ENCODE measurements around the gene GART. TPM values are rescaled to one million over a fixed set of nuclear protein-coding genes. Genes with fewer than 3 reads are reported as not detected.
A peak's percentile ranks its signal among the peaks of the same experiment; 100 is the strongest.

GART gene
- total and polyA plus RNA-seq, 7 experiments from 2014 or later = 37.3 to 98.8 (median 56.4) TPM

DNA sequence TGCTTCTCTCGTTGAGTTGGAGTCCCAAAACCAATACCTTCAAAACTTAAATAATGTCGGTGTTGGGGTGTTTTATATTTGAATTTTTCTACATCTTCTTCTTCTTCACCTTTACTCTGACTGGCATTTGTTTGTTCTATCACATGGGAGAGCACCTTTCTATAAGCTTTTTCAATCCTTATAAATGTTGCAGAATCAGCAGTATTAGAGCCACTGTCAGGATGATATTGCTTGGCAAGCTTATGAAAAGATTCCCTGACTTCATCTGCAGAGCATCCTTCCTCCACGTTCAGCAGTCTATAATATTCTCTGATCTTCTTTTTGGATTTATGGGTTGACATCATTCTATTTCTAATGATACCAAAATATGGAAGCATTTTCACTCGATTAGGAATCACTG is 53.0 kb downstream of the GART start:
- no peaks in the 10 kb centered on the region for H3K27me3 ChIP-seq (ENCODE audit: control insufficient read depth in 2 of 2, insufficient read depth in 2 of 2, low read length in 2 of 2)
- no peak for ATAC-seq
- H3K4me1 ChIP-seq (ENCODE audit: control insufficient read depth in 2 of 2, insufficient read depth in 2 of 2, low read length in 2 of 2) = peaks cover 0 to 5% of the 10 kb centered on the region in 2 donors
- Mint-ChIP-seq H3K4me3 (peak overlapping the region in 1 of 10 donors; percentile 29), H3K4me1 (peaks cover 5 to 14% (median 12%) of the 10 kb centered on the region in 7 donors), H3K27ac (no peak overlapping the region), H3K9me3 (peaks cover 0 to 5% (median 0%) of the 10 kb centered on the region in 11 donors), H3K27me3 (peaks cover 0 to 13% (median 0%) of the 10 kb centered on the region in 5 donors), H3K36me3 (peaks cover 0 to 5% (median 0%) of the 10 kb centered on the region in 5 donors)
- no peak overlapping the region for H3K4me3 ChIP-seq (ENCODE audit: low read length)
- DNase-seq = no peak
- intact Hi-C loops (cut with micrococcal nuclease) = no loop called here
- H3K36me3 ChIP-seq (ENCODE audit: control insufficient read depth in 2 of 3, insufficient read depth in 3 of 3, low read length in 3 of 3) = peaks cover 0 to 3% (median 0%) of the 10 kb centered on the region in 3 experiments
- CTCF ChIA-PET = no interaction called here
- H3K9me3 ChIP-seq (ENCODE audit: control insufficient read depth in 2 of 3, low read length in 3 of 3) = no peaks in the 10 kb centered on the region
- POLR2A ChIA-PET = interaction anchor here (0.7 to 2.2 kb wide), 2 partner anchors 9 to 54 kb away, joined by 4 to 16 read pairs; partner anchors contain the start of genes SON and TMEM50B
- H3K27ac ChIP-seq (ENCODE audit: low read depth, low read length) = no peak overlapping the region

DNA sequence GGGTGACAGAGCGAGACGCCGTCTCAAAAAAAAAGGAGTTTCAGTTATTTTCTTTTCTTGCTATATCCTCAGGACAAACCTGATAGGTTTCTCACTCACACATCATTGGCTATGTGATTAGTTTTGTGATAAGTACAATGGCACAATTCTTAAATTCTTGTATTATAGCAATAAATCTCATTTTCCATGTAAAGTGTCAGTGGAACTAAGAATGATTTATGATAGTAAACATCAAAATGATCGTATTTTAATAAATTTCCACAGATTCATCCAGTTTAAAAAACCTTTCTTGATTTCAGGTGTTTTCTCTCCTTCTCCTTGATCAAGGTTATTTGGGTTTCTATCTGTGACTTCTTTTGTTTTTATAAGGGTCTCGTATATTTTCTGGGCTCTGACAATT is 53.9 kb downstream of the GART start:
- ChIA-PET CTCF (interaction anchor here (0.8 kb wide), 1 partner anchor 21 kb away, joined by 3 read pairs; no protein-coding TSS in a partner anchor), POLR2A (interaction anchor here (2.2 kb wide), 1 partner anchor 8 kb away, joined by 16 read pairs; the partner anchor contains the start of gene TMEM50B)
- Mint-ChIP-seq H3K27ac (no peak overlapping the region), H3K27me3 (peaks cover 0 to 13% (median 0%) of the 10 kb centered on the region in 5 donors), H3K4me3 (no peak overlapping the region), H3K4me1 (peaks cover 5 to 14% (median 12%) of the 10 kb centered on the region in 7 donors), H3K9me3 (peaks cover 0 to 5% (median 0%) of the 10 kb centered on the region in 11 donors), H3K36me3 (peaks cover 0 to 5% (median 0%) of the 10 kb centered on the region in 5 donors)
- intact Hi-C loops (cut with micrococcal nuclease) = no loop called here
- H3K27me3 ChIP-seq (ENCODE audit: control insufficient read depth in 2 of 2, insufficient read depth in 2 of 2, low read length in 2 of 2) = no peaks in the 10 kb centered on the region
- no peak for DNase-seq
- ATAC-seq = no peak
- H3K9me3 ChIP-seq (ENCODE audit: control insufficient read depth in 2 of 3, low read length in 3 of 3) = no peaks in the 10 kb centered on the region
- peaks cover 0 to 5% of the 10 kb centered on the region in 2 donors for H3K4me1 ChIP-seq (ENCODE audit: control insufficient read depth in 2 of 2, insufficient read depth in 2 of 2, low read length in 2 of 2)
- H3K36me3 ChIP-seq (ENCODE audit: control insufficient read depth in 2 of 3, insufficient read depth in 3 of 3, low read length in 3 of 3) = peaks cover 0 to 3% (median 0%) of the 10 kb centered on the region in 3 experiments
- no peak overlapping the region for H3K27ac ChIP-seq (ENCODE audit: low read depth, low read length)
- H3K4me3 ChIP-seq (ENCODE audit: low read length) = no peak overlapping the region

DNA sequence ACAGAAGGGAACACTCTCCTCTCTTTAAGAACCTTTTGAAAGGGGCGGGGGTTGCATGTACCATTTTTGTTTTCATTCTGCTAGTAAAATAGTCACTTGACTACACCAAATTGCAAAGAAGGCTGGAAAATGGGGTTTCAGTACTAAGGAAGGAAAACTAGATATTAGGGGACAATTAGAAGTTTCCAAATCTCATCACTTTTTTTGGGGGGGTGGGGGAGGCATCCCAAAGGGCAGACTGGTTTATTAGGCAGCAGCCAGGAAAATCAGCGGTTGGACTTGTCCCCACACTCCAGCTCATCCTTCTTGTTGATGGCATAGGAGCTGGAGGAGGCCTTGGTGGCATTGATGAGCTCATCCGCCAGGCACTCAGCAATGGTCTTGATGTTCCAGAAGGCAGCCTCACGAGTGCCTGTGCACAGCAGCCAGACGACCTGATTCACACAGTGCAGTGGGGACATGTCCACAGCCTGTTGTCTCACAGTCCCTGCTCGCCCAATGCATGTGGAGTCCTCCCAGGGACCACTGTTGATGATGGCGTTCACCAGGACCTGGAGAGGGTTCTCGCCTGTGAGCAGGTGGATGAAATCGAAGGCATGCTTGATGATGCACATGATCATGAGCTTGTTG is 60.5 kb downstream of the GART start:
- POLR2A ChIA-PET = interaction anchor here (0.6 to 4.2 kb wide), 5 partner anchors 11 to 107 kb away, joined by 3 to 108 read pairs (median 4); partner anchors contain the start of genes DNAJC28, DONSON, GART and SON
- ATAC-seq = no peak
- Mint-ChIP-seq H3K27me3 (peaks cover 0 to 15% (median 0%) of the 10 kb centered on the region in 5 donors), H3K27ac (peak overlapping the region in 1 of 9 donors; percentile 45), H3K36me3 (no peaks in the 10 kb centered on the region), H3K9me3 (no peaks in the 10 kb centered on the region), H3K4me3 (peak overlapping the region in 9 of 10 donors; percentile 7 to 96 (median 95)), H3K4me1 (peaks cover 7 to 33% (median 21%) of the 10 kb centered on the region in 7 donors)
- CTCF ChIA-PET = interaction anchor here (0.6 kb wide), 1 partner anchor 378 kb away, joined by 3 read pairs; no protein-coding TSS in a partner anchor
- Histone ChIP-seq H3K9me3 (ENCODE audit: control insufficient read depth in 2 of 3, low read length in 3 of 3) (no peaks in the 10 kb centered on the region), H3K4me3 (ENCODE audit: low read length) (no peak overlapping the region), H3K36me3 (ENCODE audit: control insufficient read depth in 2 of 3, insufficient read depth in 3 of 3, low read length in 3 of 3) (no peaks in the 10 kb centered on the region), H3K27ac (ENCODE audit: low read depth, low read length) (no peak overlapping the region), H3K4me1 (ENCODE audit: control insufficient read depth in 2 of 2, insufficient read depth in 2 of 2, low read length in 2 of 2) (peaks cover 0 to 5% of the 10 kb centered on the region in 2 donors), H3K27me3 (ENCODE audit: control insufficient read depth in 2 of 2, insufficient read depth in 2 of 2, low read length in 2 of 2) (no peaks in the 10 kb centered on the region)
- intact Hi-C loops (cut with micrococcal nuclease) = loop anchor here in 1 of 2 donors (5.0 kb wide), 2 partner anchors 709 to 1069 kb away; partner anchors contain the start of genes EVA1C and PAXBP1
- no peak for DNase-seq

DNA sequence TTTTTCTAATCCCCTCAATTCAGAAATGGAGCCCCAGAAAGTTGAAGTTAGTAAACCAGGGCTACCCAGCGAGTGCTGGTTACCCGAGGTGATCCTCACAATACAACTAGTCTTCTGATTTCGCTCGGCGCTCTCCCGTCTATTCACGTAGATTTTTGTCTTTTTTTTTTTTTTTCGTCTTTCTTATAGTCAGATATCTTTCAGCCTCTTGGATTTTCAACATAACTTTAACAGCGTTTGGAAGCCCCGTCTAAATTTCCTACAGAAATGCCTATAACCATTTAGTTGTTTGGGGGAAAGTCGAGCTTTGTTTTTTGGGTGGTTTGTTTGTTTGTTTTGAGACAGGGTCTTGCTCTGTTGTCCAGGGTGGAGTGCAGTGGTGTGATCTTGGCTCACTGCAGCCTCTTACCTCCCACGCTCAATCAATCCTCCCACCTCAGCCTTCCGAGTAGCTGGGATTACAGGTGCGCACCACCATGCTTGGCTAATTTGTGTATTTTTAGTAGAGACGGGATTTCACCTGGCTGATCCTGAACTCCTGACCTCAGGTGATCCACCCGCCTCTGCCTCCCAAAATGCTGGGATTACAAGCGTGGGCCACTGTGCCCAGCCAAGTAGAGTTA is 61.3 kb downstream of the GART start:
- intact Hi-C loops (cut with micrococcal nuclease) = loop anchor here (1.0 to 5.0 kb wide), 5 partner anchors 11 to 1068 kb away; partner anchors contain the start of genes DNAJC28 (in 2 of the 2), CRYZL1 (in 1 of the 2), EVA1C (in 1 of the 2) and GART (in 1 of the 2)
- Histone ChIP-seq H3K9me3 (ENCODE audit: control insufficient read depth in 2 of 3, low read length in 3 of 3) (no peaks in the 10 kb centered on the region), H3K27ac (ENCODE audit: low read depth, low read length) (peak overlapping the region; percentile 79), H3K4me3 (ENCODE audit: low read length) (peak overlapping the region; percentile 70), H3K27me3 (ENCODE audit: control insufficient read depth in 2 of 2, insufficient read depth in 2 of 2, low read length in 2 of 2) (no peaks in the 10 kb centered on the region), H3K4me1 (ENCODE audit: control insufficient read depth in 2 of 2, insufficient read depth in 2 of 2, low read length in 2 of 2) (peaks cover 0 to 5% of the 10 kb centered on the region in 2 donors), H3K36me3 (ENCODE audit: control insufficient read depth in 2 of 3, insufficient read depth in 3 of 3, low read length in 3 of 3) (no peaks in the 10 kb centered on the region)
- ChIA-PET CTCF (interaction anchor here (0.6 to 1.8 kb wide), 3 partner anchors 11 to 64 kb away, joined by 3 to 17 read pairs (median 4); partner anchors contain the start of gene DNAJC28), POLR2A (interaction anchor here (0.5 to 4.2 kb wide), 24 partner anchors 9 to 749 kb away, joined by 3 to 108 read pairs (median 4); partner anchors contain the start of genes DNAJC28, DONSON, GART and IFNAR1)
- H3K4me1 Mint-ChIP-seq = peaks cover 7 to 33% (median 21%) of the 10 kb centered on the region in 7 donors
- no peaks in the 10 kb centered on the region for H3K9me3 Mint-ChIP-seq
- peak overlapping the region; percentile 87 to 96 (median 96) for H3K4me3 Mint-ChIP-seq
- H3K36me3 Mint-ChIP-seq = no peaks in the 10 kb centered on the region
- peaks cover 0 to 15% (median 0%) of the 10 kb centered on the region in 5 donors for H3K27me3 Mint-ChIP-seq
- ATAC-seq (no peak), DNase-seq (no peak)
- H3K27ac Mint-ChIP-seq = peak overlapping the region; percentile 66 to 99 (median 95)

DNA sequence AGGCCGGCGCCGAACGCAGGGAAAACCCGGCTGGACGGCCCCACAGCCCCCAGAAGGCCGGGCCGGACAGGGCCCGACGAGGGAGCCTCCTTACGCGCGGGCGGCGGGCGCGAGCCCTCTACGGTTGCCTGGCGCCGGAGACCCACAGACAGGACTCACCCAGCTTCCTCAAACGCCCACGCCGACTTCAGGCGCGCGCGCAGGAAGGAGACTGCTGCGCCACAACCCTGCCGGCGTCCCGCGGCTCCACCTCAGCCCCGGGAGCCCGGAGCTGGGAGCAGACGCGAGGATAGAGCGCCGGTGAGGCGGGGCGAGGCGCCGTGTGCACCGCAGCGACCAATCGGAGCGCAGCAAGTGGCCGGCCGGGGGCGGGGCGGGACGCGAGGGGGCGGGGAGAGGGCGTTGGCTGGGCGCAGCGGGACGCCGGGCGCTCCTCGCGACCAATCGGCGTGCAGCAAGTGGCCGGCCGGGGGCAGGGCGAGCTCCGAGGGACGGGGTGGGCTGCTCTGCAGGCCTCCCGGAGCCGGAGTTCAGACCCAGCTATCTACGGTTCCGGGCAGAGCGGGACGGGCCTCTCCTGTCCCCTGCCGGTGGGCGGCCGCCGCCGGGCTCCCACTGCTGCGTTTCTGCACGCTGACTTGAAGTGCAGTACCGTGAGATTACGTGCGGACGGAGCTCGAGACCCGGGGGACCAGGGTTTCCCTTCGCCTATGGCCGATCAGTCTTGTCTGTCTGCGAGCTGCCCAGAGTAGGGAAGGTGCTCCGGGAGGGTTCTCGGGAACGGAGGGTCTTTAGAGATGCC is 62.0 kb downstream of the GART start, which contains the start of gene TMEM50B:
Gene TMEM50B, minus strand, starts transcription at position 296 of the 802 bp plus-strand sequence. CDS start 11,089 bp downstream, outside the sequence.
- Mint-ChIP-seq H3K27ac (peak within 1 kb of the TSS; percentile 90 to 99 (median 95)), H3K4me3 (peak within 1 kb of the TSS; percentile 87 to 96 (median 96)), H3K27me3 (peaks cover 0 to 15% (median 0%) of the 10 kb centered on the region in 5 donors), H3K9me3 (no peaks in the 10 kb centered on the region), H3K36me3 (no peaks in the 10 kb centered on the region), H3K4me1 (peaks cover 7 to 33% (median 21%) of the 10 kb centered on the region in 7 donors)
- DNase-seq (peak; percentile 85 to 96 (median 94)), ATAC-seq (peak; percentile 95)
- Histone ChIP-seq H3K4me1 (ENCODE audit: control insufficient read depth in 2 of 2, insufficient read depth in 2 of 2, low read length in 2 of 2) (peaks cover 0 to 5% of the 10 kb centered on the region in 2 donors), H3K27me3 (ENCODE audit: control insufficient read depth in 2 of 2, insufficient read depth in 2 of 2, low read length in 2 of 2) (no peaks in the 10 kb centered on the region), H3K27ac (ENCODE audit: low read depth, low read length) (peak within 1 kb of the TSS; percentile 89), H3K9me3 (ENCODE audit: control insufficient read depth in 2 of 3, low read length in 3 of 3) (no peaks in the 10 kb centered on the region), H3K36me3 (ENCODE audit: control insufficient read depth in 2 of 3, insufficient read depth in 3 of 3, low read length in 3 of 3) (no peaks in the 10 kb centered on the region), H3K4me3 (ENCODE audit: low read length) (peak within 1 kb of the TSS; percentile 70)
- intact Hi-C loops (cut with micrococcal nuclease) = loop anchor here (1.0 to 10.0 kb wide), 13 partner anchors 11 to 1203 kb away; partner anchors contain the start of genes DNAJC28 (in 2 of the 2), DONSON (in 2 of the 2), GART (in 2 of the 2) and CRYZL1 (in 1 of the 2)
- ChIA-PET POLR2A (interaction anchor here (0.5 to 4.2 kb wide), 33 partner anchors 9 to 867 kb away, joined by 3 to 108 read pairs (median 4); partner anchors contain the start of genes CFAP298, DNAJC28, DONSON and GART), CTCF (interaction anchor here (0.5 to 1.8 kb wide), 8 partner anchors 12 to 469 kb away, joined by 3 to 17 read pairs (median 4); partner anchors contain the start of genes DNAJC28 and GART)

Data from naive thymus-derived CD4-positive, alpha-beta T cell (primary cell).